Measurements from ENCODE around the gene HEBP2. TPM values are rescaled to one million over a fixed set of nuclear protein-coding genes. Genes with fewer than 3 reads are reported as not detected.

Gene HEBP2
- total and polyA plus RNA-seq, 2 of the 4 experiments (the other 2 are of a cell fraction) = 3.9 to 6.1 TPM

GRCh38 chr6:138416206-138416605 lies 12.2 kb downstream of the HEBP2 start:
- Histone ChIP-seq H4K91ac (ENCODE audit: insufficient read depth, low read depth, low read length) (no peak overlapping the region), H2AK9ac (replicated peaks; ENCODE audit: low read depth, low read length, poor library complexity) (no peak overlapping the region), H2BK20ac (ENCODE audit: low read depth, low read length) (no peak overlapping the region), H3K27ac (ENCODE audit: insufficient read depth, low read length) (no peak overlapping the region), H2BK15ac (ENCODE audit: low read depth, low read length) (no peak overlapping the region), H3K14ac (replicated peaks; ENCODE audit: low read depth, low read length) (no peak overlapping the region), H3K23ac (ENCODE audit: low read depth, low read length) (no peak overlapping the region), H3K4me1 (ENCODE audit: control insufficient read depth, insufficient read depth, low read length) (peaks cover 2% of the 10 kb centered on the region), H4K20me1 (ENCODE audit: insufficient read depth, low read length) (no peaks in the 10 kb centered on the region; the same call in 1 of the 2 replicates), H3K4me2 (ENCODE audit: low read depth, low read length) (no peak overlapping the region), H4K5ac (ENCODE audit: low read depth, low read length) (no peak overlapping the region), H3K36me3 (ENCODE audit: control insufficient read depth, insufficient read depth, low read length) (peaks cover 20% of the 10 kb centered on the region), H3K9me1 (ENCODE audit: insufficient read depth, low read length) (peaks cover 6% of the 10 kb centered on the region), H4K8ac (ENCODE audit: low read depth in 2 of 2, low read length in 2 of 2) (no peak overlapping the region), H3K9me3 (ENCODE audit: control insufficient read depth, insufficient read depth, low read length) (no peaks in the 10 kb centered on the region), H3K56ac (ENCODE audit: extremely low read depth, insufficient read depth, low read length) (no peak overlapping the region), H2AFZ (replicated peaks; ENCODE audit: low read length, poor library complexity) (no peak overlapping the region), H3K4ac (ENCODE audit: low read depth, low read length) (no peak overlapping the region), H3K18ac (ENCODE audit: low read depth, low read length) (no peak overlapping the region), H3K4me3 (ENCODE audit: insufficient read depth, low read depth, low read length) (no peak overlapping the region), H2BK120ac (ENCODE audit: low read depth, low read length) (no peak overlapping the region), H3K79me1 (ENCODE audit: low read depth in 1 of 2, low read length in 2 of 2) (peaks cover 0 to 9% of the 10 kb centered on the region in 2 experiments; a peak in 2 of 4 replicates), H3K9ac (ENCODE audit: low read depth, low read length) (no peak overlapping the region), H2BK5ac (ENCODE audit: low read depth, low read length, poor library complexity, severe bottlenecking) (no peak overlapping the region), H3K27me3 (ENCODE audit: control insufficient read depth, insufficient read depth, low read length) (no peaks in the 10 kb centered on the region), H2AK5ac (ENCODE audit: low read depth, low read length) (no peak overlapping the region)
- intact Hi-C loops (cut with micrococcal nuclease) (no loop called here), dilution Hi-C loops (cut with HindIII; ENCODE audit: low sequenced_read_pairs, unreplicated experiment) (no loop called here), in situ Hi-C loops (cut with MboI; ENCODE audit: low sequenced_read_pairs) (loop anchor here (25.0 kb wide), 1 partner anchor 579 kb away; no protein-coding TSS in a partner anchor)
- CTCF ChIA-PET = no interaction called here
- no peak for DNase-seq
- TF ChIP-seq BHLHE40 (IDR thresholded peaks at IDR 0.05; ENCODE audit: low read depth, low read length) (no peak), CEBPB (IDR thresholded peaks at IDR 0.05; ENCODE audit: low read depth, low read length) (no peak), MAFK (IDR thresholded peaks at IDR 0.05; ENCODE audit: low read depth, low read length) (no peak), CHD1 (IDR thresholded peaks at IDR 0.05; ENCODE audit: low read depth, low read length) (no peak), SMC3 (IDR thresholded peaks at IDR 0.05; ENCODE audit: low read depth, low read length) (no peak), CTCF (conservative IDR thresholded peaks at IDR 0.05; ENCODE audit: low read depth, low read length) (no peak), MAZ (IDR thresholded peaks at IDR 0.05; ENCODE audit: borderline replicate concordance, low read depth, low read length) (no peak), USF2 (IDR thresholded peaks at IDR 0.05; ENCODE audit: low read depth, low read length) (no peak), RFX5 (IDR thresholded peaks at IDR 0.05; ENCODE audit: low read depth, low read length) (no peak), NFE2L2 (IDR thresholded peaks at IDR 0.05; ENCODE audit: low read depth, low read length) (no peak), MXI1 (IDR thresholded peaks at IDR 0.05; ENCODE audit: borderline replicate concordance, low read depth, low read length) (no peak), RCOR1 (IDR thresholded peaks at IDR 0.05; ENCODE audit: insufficient replicate concordance, low read length) (no peak), FOS (IDR thresholded peaks at IDR 0.05; ENCODE audit: low read depth, low read length) (no peak), RAD21 (IDR thresholded peaks at IDR 0.05; ENCODE audit: low read length) (no peak), POLR2A (IDR thresholded peaks at IDR 0.05; ENCODE audit: low read depth, low read length) (no peak), ELK1 (IDR thresholded peaks at IDR 0.05; ENCODE audit: borderline replicate concordance, low read depth, low read length) (no peak)
- POLR2A ChIA-PET (ENCODE audit: unreplicated experiment) = no interaction called here
- BruUV-seq (replicated peaks) = no TSS peak
- 86% methylated on average over 4 of the region's 4 CpGs; no CpG with 5 or more reads in 1 of the 2 experiments for WGBS, 2 experiments (ENCODE audit: extremely low coverage in 2 of 2, insufficient read length in 1 of 2)
- ATAC-seq (ENCODE audit: low read depth) = no peak
